K562 (cell line): ENCODE data around the gene PWWP2A. TPM values are rescaled to one million over a fixed set of nuclear protein-coding genes. Genes with fewer than 3 reads are reported as not detected.

Experiments used
- ATAC-seq: fragments of 200-7000 bp; cut with Tn5 transposase; 3 replicates; pipeline ENCODE4 v1.9.1; 2020; ENCODE audit warnings: moderate library complexity
- BruUV-seq: library from RNA; stranded (reverse); fragments of 400-500 nt; replicated peaks from 2 replicates; lab custom pipeline; 2021; lab: Mats Ljungman, UMichigan
- CTCF ChIA-PET: fragments of 300-600 bp; formaldehyde crosslinking; extraction: SDS; loops from one replicate; lab custom pipeline; 2021; ENCODE audit warnings: low intra/inter-chr PET ratio; lab: Yijun Ruan, JAX
- POLR2A ChIA-PET: fragments of 300-600, 350-650 bp; sonication (Branson Sonifier 250); formaldehyde crosslinking; extraction: SDS; loops from one replicate; lab custom pipeline; 2021; ENCODE audit warnings: antibody characterized with exemption, inconsistent platforms; lab: Yijun Ruan, JAX
- DNase-seq, 4 experiments: peaks; one replicate each; pipeline versions ENCODE4 v3.0.0 to v3.0.0-alpha.2; 2011 to 2018; ENCODE audit warnings: low spot score in 3 of 4, mixed read lengths in 3 of 4; ENCODE audit errors: extremely low read depth in 1 of 4
- FAIRE-seq: peaks from 2 replicates; lab custom pipeline; 2011; peaks lifted over from hg19 to GRCh38; lab: Jason Lieb, UNC
- H2AFZ ChIP-seq: 2 replicates; pipeline ENCODE4 v1.6.0; 2011; ENCODE audit warnings: low read depth, low read length, control low read depth, inconsistent platforms
- H3K27ac ChIP-seq: fragments of 200-600 bp; 3 replicates; pipeline ENCODE4 v1.8.0; 2011; ENCODE audit warnings: low read depth, mild to moderate bottlenecking, control low read depth, inconsistent platforms, low read length, moderate library complexity, mixed read lengths; ENCODE audit errors: extremely low read depth
- H3K27me3 ChIP-seq, 2 experiments: fragments of 300-600 bp in 1 of 2; 2 replicates in 1 of 2; 3 replicates in 1 of 2; pipeline versions ENCODE4 v1.6.0 to v1.8.0; 2011; ENCODE audit warnings: inconsistent platforms in 2 of 2, low read length in 2 of 2, mild to moderate bottlenecking in 1 of 2, mixed read lengths in 1 of 2, moderate library complexity in 1 of 2; ENCODE audit not compliant: control insufficient read depth in 2 of 2, insufficient read depth in 2 of 2
- H3K36me3 ChIP-seq: fragments of 300-600 bp; 3 replicates; pipeline ENCODE4 v1.8.0; 2011; ENCODE audit warnings: mild to moderate bottlenecking, low read length, inconsistent platforms; ENCODE audit not compliant: control insufficient read depth, insufficient read depth
- H3K4me1 ChIP-seq, 2 experiments: fragments of 200-600 bp in 1 of 2; replicated peaks in 1 of 2; 2 replicates in 1 of 2; 3 replicates in 1 of 2; pipeline versions ENCODE4 v1.5.1 to v1.8.0; 2011; ENCODE audit warnings: inconsistent platforms in 2 of 2, low read length in 2 of 2, mild to moderate bottlenecking in 1 of 2, mixed read lengths in 1 of 2, moderate library complexity in 1 of 2; ENCODE audit not compliant: control insufficient read depth in 2 of 2, insufficient read depth in 2 of 2
- H3K4me2 ChIP-seq: 2 replicates; pipeline ENCODE4 v1.6.1; 2011; ENCODE audit warnings: low read length, control low read depth, inconsistent platforms, mixed read lengths; ENCODE audit not compliant: insufficient read depth
- H3K4me3 ChIP-seq: fragments of 200-600 bp; sonication (generic), shearing (Covaris generic); 2 replicates; pipeline ENCODE4 v1.5.1; 2016; ENCODE audit warnings: control low read depth, inconsistent platforms
- H3K79me2 ChIP-seq: fragments of 200-600 bp; 3 replicates; pipeline ENCODE4 v1.8.0; 2011; ENCODE audit warnings: low read length, inconsistent platforms; ENCODE audit not compliant: control insufficient read depth, insufficient read depth
- H3K9ac ChIP-seq, 2 experiments: 2 replicates each; pipeline versions ENCODE4 v1.6.0 to v1.6.1; 2011; ENCODE audit warnings: low read depth in 2 of 2, low read length in 2 of 2, control low read depth in 1 of 2, inconsistent platforms in 1 of 2, mild to moderate bottlenecking in 1 of 2, mixed read lengths in 1 of 2; ENCODE audit not compliant: insufficient read depth in 1 of 2
- H3K9me1 ChIP-seq: one replicate; pipeline ENCODE4 v1.6.0; 2011; ENCODE audit warnings: inconsistent platforms, mild to moderate bottlenecking, low read length, moderate library complexity; ENCODE audit not compliant: control insufficient read depth, insufficient read depth
- H3K9me3 ChIP-seq: replicated peaks from 2 replicates; pipeline ENCODE4 v1.5.1; 2011; ENCODE audit warnings: low read depth, low read length, inconsistent platforms; ENCODE audit not compliant: control insufficient read depth, insufficient read depth
- H4K20me1 ChIP-seq: replicated peaks from 2 replicates; pipeline ENCODE4 v1.6.1; 2011; ENCODE audit warnings: low read length, inconsistent platforms, mixed read lengths; ENCODE audit not compliant: control insufficient read depth, insufficient read depth
- BRCA1 ChIP-seq, 2 experiments: fragments of 450-650 bp in 1 of 2; sonication (generic) in 1 of 2; formaldehyde crosslinking in 1 of 2; IDR thresholded peaks; 2 replicates each; pipeline versions ENCODE4 v1.5.0 to v1.6.1; 2017 to 2020; ENCODE audit warnings: mild to moderate bottlenecking in 1 of 2, missing genetic modification reagents in 1 of 2
- CBX1 ChIP-seq: sonication (generic); IDR thresholded peaks from 2 replicates; pipeline ENCODE4 v1.6.1; 2016; ENCODE audit warnings: antibody characterized with exemption, low read depth, mild to moderate bottlenecking
- DACH1 ChIP-seq: fragments of 450-650 bp; IDR thresholded peaks from 2 replicates; pipeline ENCODE4 v1.6.1; 2018; ENCODE audit not compliant: partially characterized antibody
- EHMT2 ChIP-seq: fragments of 450-650 bp; IDR thresholded peaks from 2 replicates; pipeline ENCODE4 v1.6.1; 2018; ENCODE audit warnings: antibody characterized with exemption
- ELF4 ChIP-seq: fragments of 450-650 bp; formaldehyde crosslinking; IDR thresholded peaks from 2 replicates; pipeline ENCODE4 v1.4.0; 2022; ENCODE audit warnings: missing genetic modification characterization
- MXD1 ChIP-seq: fragments of 250-450 bp; sonication (Bioruptor Pico); IDR thresholded peaks from 2 replicates; pipeline ENCODE4 v1.8.0; 2021; ENCODE audit warnings: borderline replicate concordance, mild to moderate bottlenecking, moderate library complexity; ENCODE audit not compliant: poor library complexity, severe bottlenecking
- MXI1 ChIP-seq: IDR thresholded peaks from 2 replicates; pipeline ENCODE4 v1.6.1; 2011; ENCODE audit warnings: low read depth, mild to moderate bottlenecking, improper control_type of control experiment, low read length
- PHF20 ChIP-seq: fragments of 450-650 bp; IDR thresholded peaks from 2 replicates; pipeline ENCODE4 v1.6.1; 2018; ENCODE audit not compliant: partially characterized antibody
- POLR3G ChIP-seq: IDR thresholded peaks from 2 replicates; pipeline ENCODE4 v1.6.1; 2011; ENCODE audit not compliant: insufficient read length, insufficient replicate concordance; ENCODE audit errors: extremely low read depth
- POU5F1 ChIP-seq: fragments of 150-350 bp; IDR thresholded peaks from 2 replicates; pipeline ENCODE4 v1.6.1; 2014; ENCODE audit warnings: borderline replicate concordance, low read length, low read depth, mild to moderate bottlenecking; ENCODE audit not compliant: partially characterized antibody
- SNIP1 ChIP-seq: fragments of 450-650 bp; IDR thresholded peaks from 2 replicates; pipeline ENCODE4 v1.7.1; 2017; ENCODE audit warnings: low read depth, mild to moderate bottlenecking
- TCF7 ChIP-seq: sonication (generic); IDR thresholded peaks from 2 replicates; pipeline ENCODE4 v1.6.1; 2016; ENCODE audit warnings: antibody characterized with exemption, borderline replicate concordance
- TSC22D4 ChIP-seq: fragments of 450-650 bp; IDR thresholded peaks from 2 replicates; pipeline ENCODE4 v1.6.1; 2016; ENCODE audit warnings: missing genetic modification characterization, missing biosample characterization, control low read depth
- ZBTB26 ChIP-seq: fragments of 450-650 bp; formaldehyde crosslinking; IDR thresholded peaks from 2 replicates; pipeline ENCODE4 v1.4.0; 2022; ENCODE audit warnings: missing genetic modification characterization
- ZBTB34 ChIP-seq: fragments of 250-450 bp; sonication (Bioruptor Pico); IDR thresholded peaks from 2 replicates; pipeline ENCODE4 v1.8.0; 2021; ENCODE audit warnings: mild to moderate bottlenecking, moderate library complexity
- ZEB2 ChIP-seq: fragments of 450-650 bp; IDR thresholded peaks from 2 replicates; pipeline ENCODE4 v1.6.1; 2016
- ZNF551 ChIP-seq: fragments of 250-450 bp; sonication (Bioruptor Pico); IDR thresholded peaks from 2 replicates; pipeline ENCODE4 v1.5.0; 2021; ENCODE audit warnings: mild to moderate bottlenecking, moderate library complexity
- ZNF780A ChIP-seq: fragments of 250-450 bp; sonication (Bioruptor Pico); IDR thresholded peaks from 2 replicates; pipeline ENCODE4 v1.5.0; 2021; ENCODE audit warnings: mild to moderate bottlenecking
- WGBS: fragments of 100-300 bp; shearing (Covaris generic); methylation state at CpG from one replicate; pipeline ENCODE4 v1.1.6; 2016; ENCODE audit warnings: low coverage, mixed read lengths; ENCODE audit not compliant: insufficient coverage; ENCODE audit errors: missing lambda C conversion rate; 5-methylcytosine and 5-hydroxymethylcytosine counted together
- in situ Hi-C: fragments of 300-500 bp; cut with MboI; formaldehyde crosslinking; loops from 4 replicates; pipeline ENCODE4 v1.15.0; 2018; ENCODE audit warnings: inconsistent platforms, mixed read lengths
- intact Hi-C: fragments of 100-400 bp; cut with micrococcal nuclease; formaldehyde crosslinking; loops from 2 replicates; pipeline ENCODE4 v1.14.2; 2022
- polyA plus RNA-seq, 8 experiments: library from polyadenylated mRNA; depleted of rRNA in 4 of 8; stranded (reverse) in 5 of 8; unstranded in 3 of 8; fragments of >200 nt; fragmentation: Nextera tagmentation in 2 of 8; fragmentation: Illumina TruSeq in 1 of 8; extraction: Ambion mirVana in 2 of 8; extraction: Trizol in 1 of 8; gene quantifications; 2 replicates each; pipeline versions ENCODE4 v1.2.1 to v1.2.3, GENCODE V29; 2011 to 2014; ENCODE audit warnings: inconsistent platforms in 1 of 8, missing spikeins in 1 of 8
- total RNA-seq, 7 experiments: library from RNA; depleted of rRNA in 6 of 7; stranded (reverse); fragments of >200 nt in 6 of 7; fragmentation: Illumina TruSeq in 2 of 7; extraction: Trizol in 2 of 7; gene quantifications; 2 replicates each; pipeline versions ENCODE4 v1.2.1 to v1.2.3, GENCODE V29; 2011 to 2021; ENCODE audit warnings: low replicate concordance in 1 of 7

Gene PWWP2A
- total and polyA plus RNA-seq, 9 of the 15 experiments (the other 6 are each of a cell fraction or from before 2014, with no cell fraction given), result 2.7 to 26.3 (median 14.6) TPM

DNA sequence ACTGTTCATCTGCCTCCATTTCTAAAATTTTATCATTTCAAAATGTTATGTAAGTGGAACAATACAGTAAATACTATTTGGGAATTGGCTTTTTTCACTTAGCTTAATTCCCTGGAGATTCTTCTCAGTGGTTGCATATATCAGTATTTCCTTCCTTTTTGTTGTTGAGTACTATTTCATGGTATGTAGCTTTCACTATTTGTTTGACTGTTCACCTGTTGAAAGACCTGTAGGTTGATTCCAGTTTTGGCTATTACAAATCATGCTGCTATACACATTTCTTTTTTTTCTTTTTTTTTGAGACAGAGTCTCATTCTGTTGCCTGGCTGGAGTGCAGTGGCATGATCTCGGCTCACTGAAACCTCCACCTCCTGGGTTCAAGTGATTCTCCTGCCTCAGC, 33.0 kb upstream of the PWWP2A start:
- FAIRE-seq (no peak), DNase-seq (no peak), ATAC-seq (no peak)
- H3K9ac ChIP-seq, result no peak overlapping the region
- BruUV-seq, result no TSS peak
- no peak overlapping the region for H3K27ac ChIP-seq
- WGBS, result 0% methylated on average over 1 of the region's 1 CpG
- H3K79me2 ChIP-seq, result no peaks in the 10 kb centered on the region
- TF ChIP-seq MXI1 (no peak), MXD1 (CRISPR knock-in tag) (no peak), EHMT2 (no peak), ZEB2 (no peak), SNIP1 (no peak), POLR3G (no peak), ZNF780A (no peak), TSC22D4 (tag) (no peak), ZBTB26 (CRISPR knock-in tag) (no peak), CBX1 (no peak), ELF4 (CRISPR knock-in tag) (no peak), BRCA1 (IDR thresholded peaks at IDR 0.05) (no peak), BRCA1 (CRISPR knock-in tag; IDR thresholded peaks at IDR 0.05) (no peak), PHF20 (no peak), DACH1 (no peak), ZNF551 (no peak), ZBTB34 (CRISPR knock-in tag) (no peak), TCF7 (no peak), POU5F1 (no peak)
- no peak overlapping the region for H3K4me3 ChIP-seq
- no peaks in the 10 kb centered on the region for H3K36me3 ChIP-seq
- H3K27me3 ChIP-seq, result peaks cover 4 to 14% of the 10 kb centered on the region in 2 experiments; a peak in 4 of 5 replicates
- no peak overlapping the region for H3K4me2 ChIP-seq
- H3K4me1 ChIP-seq, result no peaks in the 10 kb centered on the region
- in situ Hi-C loops (no loop called here), intact Hi-C loops (no loop called here)
- H4K20me1 ChIP-seq, result no peaks in the 10 kb centered on the region
- ChIA-PET POLR2A (no interaction called here), CTCF (no interaction called here)
- H3K9me1 ChIP-seq, result no peaks in the 10 kb centered on the region
- no peaks in the 10 kb centered on the region for H3K9me3 ChIP-seq
- no peak overlapping the region for H2AFZ ChIP-seq
